MCF 10A (cell line): ENCODE measurements around the gene SLC38A8. TPM values are rescaled to one million over a fixed set of nuclear protein-coding genes. Genes with fewer than 3 reads are reported as not detected.

ENCODE experiments used
- BruUV-seq: library from RNA; stranded (reverse); fragments of 400-500 nt; replicated peaks from 2 replicates; lab custom pipeline; 2021; lab: Mats Ljungman, UMichigan
- CTCF ChIA-PET: fragments of 300-600 bp; sonication (Branson Sonifier 250); formaldehyde crosslinking; extraction: SDS; loops from one replicate; lab custom pipeline; 2021; ENCODE audit warnings: antibody characterized with exemption, inconsistent platforms; lab: Yijun Ruan, JAX
- POLR2A ChIA-PET: fragments of 300-600, 350-650 bp; sonication (Branson Sonifier 250); formaldehyde crosslinking; extraction: SDS; loops from one replicate; lab custom pipeline; 2020; ENCODE audit warnings: antibody characterized with exemption, inconsistent platforms; lab: Yijun Ruan, JAX
- DNase-seq: peaks from one replicate; pipeline ENCODE4 v3.0.0-alpha.2; 2018; ENCODE audit not compliant: unreplicated experiment
- H3K27ac Mint-ChIP-seq: one replicate; pipeline ENCODE4 v1.8.0; 2022; ENCODE audit warnings: mild to moderate bottlenecking, low read depth, mixed read lengths; ENCODE audit not compliant: unreplicated experiment
- H3K27me3 Mint-ChIP-seq: one replicate; pipeline ENCODE4 v1.8.0; 2022; ENCODE audit warnings: mixed read lengths; ENCODE audit not compliant: insufficient read depth, unreplicated experiment
- H3K36me3 Mint-ChIP-seq: one replicate; pipeline ENCODE4 v1.8.0; 2022; ENCODE audit warnings: mild to moderate bottlenecking, moderate library complexity, mixed read lengths; ENCODE audit not compliant: insufficient read depth, unreplicated experiment
- H3K4me1 Mint-ChIP-seq: one replicate; pipeline ENCODE4 v1.8.0; 2022; ENCODE audit warnings: mixed read lengths; ENCODE audit not compliant: insufficient read depth, unreplicated experiment
- H3K4me3 Mint-ChIP-seq: one replicate; pipeline ENCODE4 v1.8.0; 2022; ENCODE audit warnings: mild to moderate bottlenecking, moderate library complexity, mixed read lengths; ENCODE audit not compliant: unreplicated experiment
- H3K9me3 Mint-ChIP-seq: one replicate; pipeline ENCODE4 v1.8.0; 2022; ENCODE audit warnings: mixed read lengths; ENCODE audit not compliant: unreplicated experiment
- CTCF ChIP-seq: fragments of 200-600 bp; IDR thresholded peaks from one replicate; pipeline ENCODE4 v1.8.0; 2022; ENCODE audit warnings: antibody characterized with exemption, mild to moderate bottlenecking; ENCODE audit not compliant: unreplicated experiment
- intact Hi-C: fragments of 100-400 bp; cut with micrococcal nuclease; formaldehyde crosslinking; loops from 2 replicates; pipeline ENCODE4 v1.14.1; 2022
- total RNA-seq: library from RNA; stranded (reverse); gene quantifications from 2 replicates; pipeline ENCODE4 v1.2.3, GENCODE V29; 2022

Gene SLC38A8
- total RNA-seq, 1 experiment from 2014 or later = not detected

DNA sequence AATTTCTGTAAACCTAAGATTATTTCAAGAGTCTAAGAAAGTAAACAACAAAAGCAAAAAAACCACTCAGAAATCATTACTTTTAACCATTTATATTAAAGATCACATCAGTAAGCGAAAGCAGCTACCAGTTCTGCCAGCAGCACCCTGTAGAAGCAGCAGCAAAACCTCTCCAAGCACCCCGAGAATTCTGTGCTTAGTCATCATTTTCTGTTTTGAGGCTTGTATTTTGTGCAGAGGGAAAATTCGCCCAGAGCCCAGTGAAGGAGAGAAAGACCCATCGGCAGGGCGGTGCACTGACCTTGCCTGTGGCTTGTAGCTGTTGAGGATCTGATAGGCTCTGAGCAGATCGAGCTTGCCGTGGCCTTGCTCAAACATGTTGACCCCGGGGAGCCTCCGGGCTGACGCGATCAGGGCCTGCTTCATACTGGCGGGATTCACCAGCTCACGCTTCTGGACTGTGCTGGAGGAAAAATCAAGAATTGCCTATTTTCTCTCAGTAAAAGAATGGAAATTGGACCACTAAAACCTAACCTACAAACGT lies 38.9 kb upstream of the SLC38A8 start:
- Mint-ChIP-seq H3K4me1 (no peaks in the 10 kb centered on the region), H3K4me3 (no peak overlapping the region), H3K27ac (peak overlapping the region; percentile 76), H3K27me3 (no peaks in the 10 kb centered on the region), H3K9me3 (no peaks in the 10 kb centered on the region), H3K36me3 (peaks cover 74% of the 10 kb centered on the region)
- no peak for TF ChIP-seq CTCF
- ChIA-PET CTCF (interaction anchor here (0.7 to 11.2 kb wide), 7 partner anchors 8 to 539 kb away, joined by 3 to 81 read pairs (median 3); no protein-coding TSS in a partner anchor), POLR2A (interaction anchor here (2.2 kb wide), 1 partner anchor 35 kb away, joined by 8 read pairs; the partner anchor contains the start of gene MBTPS1)
- intact Hi-C loops = no loop called here
- no TSS peak for BruUV-seq
- DNase-seq = no peak

DNA sequence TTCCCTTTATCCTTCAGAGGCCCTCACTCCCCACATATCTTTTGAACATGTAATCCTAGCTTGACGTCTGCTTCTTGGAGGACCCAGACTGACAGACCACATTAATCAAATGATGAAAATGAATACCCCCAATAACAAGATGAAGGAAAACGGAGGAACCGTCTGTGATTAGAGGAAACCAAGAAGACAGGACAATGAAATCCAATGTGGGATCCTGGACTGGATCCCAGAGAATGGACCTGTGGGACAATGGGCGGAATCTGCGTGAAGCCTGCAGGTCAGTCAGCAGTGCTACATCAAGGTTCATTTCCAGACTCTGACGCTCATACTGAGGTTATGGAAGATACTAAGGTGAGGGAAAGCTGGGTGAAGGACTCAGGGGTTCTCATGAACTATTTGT lies 38.2 kb upstream of the SLC38A8 start:
- Mint-ChIP-seq H3K36me3 (peaks cover 75% of the 10 kb centered on the region), H3K27me3 (no peaks in the 10 kb centered on the region), H3K4me1 (no peaks in the 10 kb centered on the region), H3K4me3 (no peak overlapping the region), H3K27ac (peak overlapping the region; percentile 76), H3K9me3 (no peaks in the 10 kb centered on the region)
- no TSS peak for BruUV-seq
- CTCF ChIA-PET = interaction anchor here (0.7 to 11.2 kb wide), 6 partner anchors 14 to 129 kb away, joined by 3 to 81 read pairs (median 4); partner anchors contain the start of gene TAF1C
- intact Hi-C loops = no loop called here
- no peak for TF ChIP-seq CTCF
- POLR2A ChIA-PET = interaction anchor here (1.4 to 2.2 kb wide), 2 partner anchors 36 to 106 kb away, joined by 4 to 8 read pairs; partner anchors contain the start of genes MBTPS1 and TAF1C
- no peak for DNase-seq

- Mint-ChIP-seq H3K27me3 (no peaks in the 10 kb centered on the region), H3K4me1 (no peaks in the 10 kb centered on the region), H3K27ac (peak overlapping the region; percentile 76), H3K36me3 (peaks cover 79% of the 10 kb centered on the region), H3K4me3 (no peak overlapping the region), H3K9me3 (no peaks in the 10 kb centered on the region)
- intact Hi-C loops = no loop called here
- no peak for TF ChIP-seq CTCF
- CTCF ChIA-PET = interaction anchor here (0.6 to 11.2 kb wide), 8 partner anchors 13 to 255 kb away, joined by 3 to 81 read pairs (median 3); partner anchors contain the start of gene TAF1C
- DNase-seq = no peak
- BruUV-seq = no TSS peak
- POLR2A ChIA-PET = interaction anchor here (1.4 to 2.2 kb wide), 2 partner anchors 36 to 107 kb away, joined by 4 to 8 read pairs; partner anchors contain the start of genes MBTPS1 and TAF1C
Measured at GRCh38 chr16:84080378-84080777, 37.8 kb upstream of the SLC38A8 start.

DNA sequence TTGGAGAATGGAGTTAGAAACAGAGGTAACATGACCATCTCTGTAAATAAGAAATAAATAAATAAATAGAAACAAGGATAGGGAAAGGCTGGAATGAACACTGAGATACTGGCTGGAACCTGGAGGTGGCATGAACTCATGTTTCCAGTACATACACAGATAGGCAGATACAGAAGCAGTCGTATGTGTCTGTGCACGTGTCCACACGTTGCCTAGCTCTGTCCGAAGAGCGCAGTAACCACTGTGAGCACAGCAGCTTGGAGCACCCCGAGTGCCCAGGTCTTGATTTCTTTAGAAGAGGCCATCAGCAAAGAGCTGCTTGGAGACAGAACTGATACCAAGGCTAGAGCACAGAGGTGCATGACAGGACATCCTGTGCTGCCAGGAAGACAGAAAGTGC lies 37.1 kb upstream of the SLC38A8 start:
- Mint-ChIP-seq H3K4me3 (no peak overlapping the region), H3K27ac (no peak overlapping the region), H3K36me3 (peaks cover 82% of the 10 kb centered on the region), H3K27me3 (no peaks in the 10 kb centered on the region), H3K4me1 (no peaks in the 10 kb centered on the region), H3K9me3 (no peaks in the 10 kb centered on the region)
- TF ChIP-seq CTCF = no peak
- ChIA-PET CTCF (interaction anchor here (0.6 to 11.2 kb wide), 9 partner anchors 13 to 367 kb away, joined by 3 to 81 read pairs (median 3); partner anchors contain the start of gene TAF1C), POLR2A (interaction anchor here (1.4 to 2.2 kb wide), 2 partner anchors 37 to 107 kb away, joined by 4 to 8 read pairs; partner anchors contain the start of genes MBTPS1 and TAF1C)
- BruUV-seq = no TSS peak
- DNase-seq = no peak
- intact Hi-C loops = no loop called here
